Measurements from ENCODE around the gene RGS12. TPM values are rescaled to one million over a fixed set of nuclear protein-coding genes. Genes with fewer than 3 reads are reported as not detected.
A peak's percentile ranks its signal among the peaks of the same experiment; 100 is the strongest.

Gene RGS12
- total RNA-seq, 1 experiment from 2014 or later, result 16.9 TPM

GRCh38 chr4:3253808-3254207 is 39.0 kb upstream of the RGS12 start:
- no peak overlapping the region for H2AFZ ChIP-seq (ENCODE audit: low read length)
- H3K23me2 ChIP-seq (ENCODE audit: insufficient read length, low read depth, low read length, poor library complexity, severe bottlenecking), result no peaks in the 10 kb centered on the region
- no peak overlapping the region for H4K8ac ChIP-seq (replicated peaks; ENCODE audit: insufficient read length, low read depth, low read length)
- no peak overlapping the region for H3K18ac ChIP-seq (ENCODE audit: insufficient read length, low read depth, low read length)
- DNase-seq, result peak; percentile 21
- H2BK120ac ChIP-seq (ENCODE audit: low read depth, low read length, poor library complexity, severe bottlenecking), result no peak overlapping the region
- H2BK20ac ChIP-seq (ENCODE audit: low read depth, low read length, poor library complexity, severe bottlenecking), result no peak overlapping the region
- no peak overlapping the region for H2BK5ac ChIP-seq (ENCODE audit: insufficient read length, low read length)
- peaks cover 4% of the 10 kb centered on the region for H4K20me1 ChIP-seq (ENCODE audit: control insufficient read depth, insufficient read depth, insufficient read length)
- H3K27me3 ChIP-seq (ENCODE audit: insufficient read depth, low read length), result no peaks in the 10 kb centered on the region
- Mint-ChIP-seq H3K36me3 (ENCODE audit: insufficient read depth in 1 of 3, low read depth in 3 of 3) (no peaks in the 10 kb centered on the region), H3K4me1 (peaks cover 4 to 11% of the 10 kb centered on the region in 2 experiments), H3K27me3 (ENCODE audit: low read depth) (no peaks in the 10 kb centered on the region), H3K27ac (no peak overlapping the region), H3K4me3 (no peak overlapping the region), H3K9me3 (no peaks in the 10 kb centered on the region)
- H4K91ac ChIP-seq (ENCODE audit: insufficient read length, low read depth, low read length), result no peak overlapping the region
- no peak overlapping the region for H3K4ac ChIP-seq (ENCODE audit: low read depth, low read length)
- no peak overlapping the region for H3K4me2 ChIP-seq (ENCODE audit: insufficient read depth, insufficient read length, low read length)
- no peaks in the 10 kb centered on the region for H3K9me3 ChIP-seq (ENCODE audit: control insufficient read depth, low read depth, low read length)
- no peak overlapping the region for H3K9ac ChIP-seq (ENCODE audit: extremely low read depth, insufficient read length, low read length)
- no peak overlapping the region for H3T11ph ChIP-seq (ENCODE audit: low read length)
- TF ChIP-seq CTCF (conservative IDR thresholded peaks at IDR 0.05), result no peak
- H2AK5ac ChIP-seq (ENCODE audit: insufficient read length, low read length), result no peak overlapping the region
- no peak overlapping the region for H4K5ac ChIP-seq (ENCODE audit: insufficient read length, low read depth, low read length)
- H2BK15ac ChIP-seq (ENCODE audit: low read depth, low read length), result no peak overlapping the region
- H3K79me1 ChIP-seq (ENCODE audit: insufficient read depth, low read depth, low read length, poor library complexity, severe bottlenecking), result no peaks in the 10 kb centered on the region
- no peaks in the 10 kb centered on the region; the same call in 1 of the 2 replicates for H3K4me1 ChIP-seq (ENCODE audit: insufficient read depth, low read length)
- WGBS (ENCODE audit: extremely low coverage, insufficient read length, low lambda C conversion rate), result no CpG with 5 or more reads among the region's 13 CpGs
- no peak overlapping the region for H3K56ac ChIP-seq (ENCODE audit: insufficient read length, low read depth, low read length)
- H3K14ac ChIP-seq (ENCODE audit: insufficient read depth, low read length), result no peak overlapping the region
- no peak overlapping the region for H3K23ac ChIP-seq (ENCODE audit: insufficient read length, low read depth, low read length)
- H3K79me2 ChIP-seq (ENCODE audit: insufficient read depth, low read length), result no peaks in the 10 kb centered on the region
- no peak overlapping the region for H2BK12ac ChIP-seq (ENCODE audit: insufficient read length, low read depth, low read length)
- H3K27ac ChIP-seq (ENCODE audit: insufficient read length, low read depth, low read length), result no peak overlapping the region

Measured in H9 (cell line).